GM12891 (cell line): ENCODE results near the gene PRXL2A.

Experiments
- DNase-seq: peaks from one replicate; pipeline ENCODE4 v3.0.0; 2011; ENCODE audit warnings: low spot score; ENCODE audit not compliant: insufficient read length
- FAIRE-seq: peaks from 2 replicates; lab custom pipeline; 2011; peaks lifted over from hg19 to GRCh38; lab: Jason Lieb, UNC
- PAX5 ChIP-seq: IDR thresholded peaks from 2 replicates; pipeline ENCODE4 v1.6.1; 2011; ENCODE audit warnings: low read length, moderate library complexity, mild to moderate bottlenecking; ENCODE audit not compliant: insufficient read depth, severe bottlenecking
- POLR2A ChIP-seq: IDR thresholded peaks from 2 replicates; pipeline ENCODE4 v1.6.1; 2011; ENCODE audit warnings: low read depth, low read length, control low read depth
- POLR2AphosphoS5 ChIP-seq: IDR thresholded peaks from 2 replicates; pipeline ENCODE4 v1.6.1; 2011; ENCODE audit warnings: low read depth, low read length, control low read depth
- POU2F2 ChIP-seq: IDR thresholded peaks from 2 replicates; pipeline ENCODE4 v1.6.1; 2011; ENCODE audit warnings: low read depth, mild to moderate bottlenecking, control low read depth, low read length, moderate library complexity
- SPI1 ChIP-seq: IDR thresholded peaks from 2 replicates; pipeline ENCODE4 v1.6.1; 2011; ENCODE audit warnings: low read depth, low read length, control low read depth
- TAF1 ChIP-seq: IDR thresholded peaks from 2 replicates; pipeline ENCODE4 v1.6.1; 2011; ENCODE audit warnings: low read depth, low read length, control low read depth

PRXL2A gene

DNA sequence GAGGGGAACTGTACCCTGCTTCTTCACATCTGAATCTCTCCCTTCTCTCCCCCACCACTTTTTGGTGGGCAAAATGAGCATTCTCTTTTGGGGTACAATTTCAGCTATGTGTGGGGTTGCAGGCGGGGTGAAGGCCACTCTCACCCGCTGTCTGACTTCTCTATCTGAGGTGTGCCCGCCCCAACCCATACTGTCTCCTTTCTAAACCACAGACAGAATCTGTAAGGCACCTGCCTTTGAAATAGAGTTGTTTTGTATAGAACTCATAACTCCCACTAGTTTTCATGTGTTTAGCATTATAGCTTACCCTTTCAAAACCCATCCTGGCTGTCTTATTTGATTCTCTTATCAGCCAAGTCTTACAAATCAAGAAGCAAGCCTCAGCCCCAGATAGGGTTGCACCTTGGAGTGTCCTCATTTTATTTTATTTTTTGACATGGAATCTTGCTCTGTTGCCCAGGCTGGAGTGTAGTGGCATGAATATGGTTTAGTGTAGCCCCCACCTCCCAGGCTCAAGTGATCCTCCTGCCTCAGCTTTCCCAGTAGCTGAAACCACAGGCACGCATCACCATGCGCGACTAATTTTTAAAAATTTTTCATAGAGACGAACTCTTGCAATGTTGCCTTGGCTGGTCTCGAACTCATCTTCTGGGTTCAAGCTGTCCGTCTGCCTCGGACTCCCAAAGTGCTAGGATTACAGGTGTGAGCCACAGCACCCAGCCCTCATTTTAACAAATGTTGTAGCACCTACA is 57.7 kb downstream of the PRXL2A start:
- DNase-seq (no peak), FAIRE-seq (no peak)
- no peak for TF ChIP-seq SPI1
- TF ChIP-seq POLR2A: no peak
- TF ChIP-seq PAX5: no peak
- no peak for TF ChIP-seq POU2F2
- no peak for TF ChIP-seq TAF1
- no peak for TF ChIP-seq POLR2AphosphoS5

DNA sequence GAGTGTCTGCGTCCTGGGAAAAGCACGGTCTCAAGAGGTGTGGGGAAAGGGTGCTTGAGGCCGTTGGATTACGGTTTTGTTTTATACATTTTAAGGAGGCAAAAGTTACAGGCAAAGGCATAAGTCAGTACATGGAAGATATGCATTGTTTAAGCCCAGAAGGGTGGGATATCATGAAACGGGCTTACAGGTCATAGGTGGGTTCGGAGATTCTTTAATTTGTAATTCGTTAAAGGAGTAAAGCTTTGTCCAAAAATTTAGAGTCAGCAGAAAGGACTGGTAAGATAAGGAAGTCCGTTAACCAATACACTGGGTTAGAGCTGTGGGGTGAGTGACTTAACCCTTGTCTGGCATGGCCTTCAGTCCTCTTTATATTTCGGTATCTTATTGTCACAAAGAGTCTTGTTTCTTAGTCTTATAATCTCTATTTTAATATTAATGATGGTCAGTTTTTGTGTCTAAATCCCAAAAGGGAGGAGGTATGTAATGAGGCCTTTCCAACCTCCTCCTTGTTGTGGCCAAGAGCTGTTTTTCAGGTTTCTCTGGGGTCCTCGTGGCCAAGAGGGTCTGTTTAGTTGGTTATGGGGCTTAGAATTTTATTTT is 58.5 kb downstream of the PRXL2A start:
- DNase-seq: no peak
- no peak for FAIRE-seq
- TF ChIP-seq PAX5 (no peak), POU2F2 (no peak), POLR2A (no peak), POLR2AphosphoS5 (no peak), TAF1 (no peak), SPI1 (no peak)

DNA sequence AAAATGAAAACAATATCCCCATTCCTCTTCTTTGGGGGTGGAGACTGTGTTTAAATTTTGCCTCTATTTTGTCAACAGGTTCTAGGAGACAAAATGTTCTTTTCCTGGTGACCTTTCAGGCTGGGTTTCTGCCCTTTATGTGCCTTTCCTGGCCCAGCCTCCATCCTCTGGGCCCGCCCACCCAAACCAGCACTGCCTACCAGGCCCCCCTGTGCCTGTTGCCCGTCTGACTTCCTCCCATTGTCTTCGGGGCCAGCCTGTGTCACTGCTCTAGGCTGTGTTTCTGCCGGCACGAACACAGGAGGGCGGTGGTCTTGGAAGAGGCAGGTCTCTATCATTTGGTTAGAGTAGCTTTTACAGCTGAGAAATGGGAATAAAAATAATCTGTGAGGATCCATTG is 59.7 kb downstream of the PRXL2A start:
- no peak for DNase-seq
- no peak for FAIRE-seq
- TF ChIP-seq POU2F2 (no peak), SPI1 (0 out of 2 replicates have a peak, but pooled peaks have one; percentile 2)

DNA sequence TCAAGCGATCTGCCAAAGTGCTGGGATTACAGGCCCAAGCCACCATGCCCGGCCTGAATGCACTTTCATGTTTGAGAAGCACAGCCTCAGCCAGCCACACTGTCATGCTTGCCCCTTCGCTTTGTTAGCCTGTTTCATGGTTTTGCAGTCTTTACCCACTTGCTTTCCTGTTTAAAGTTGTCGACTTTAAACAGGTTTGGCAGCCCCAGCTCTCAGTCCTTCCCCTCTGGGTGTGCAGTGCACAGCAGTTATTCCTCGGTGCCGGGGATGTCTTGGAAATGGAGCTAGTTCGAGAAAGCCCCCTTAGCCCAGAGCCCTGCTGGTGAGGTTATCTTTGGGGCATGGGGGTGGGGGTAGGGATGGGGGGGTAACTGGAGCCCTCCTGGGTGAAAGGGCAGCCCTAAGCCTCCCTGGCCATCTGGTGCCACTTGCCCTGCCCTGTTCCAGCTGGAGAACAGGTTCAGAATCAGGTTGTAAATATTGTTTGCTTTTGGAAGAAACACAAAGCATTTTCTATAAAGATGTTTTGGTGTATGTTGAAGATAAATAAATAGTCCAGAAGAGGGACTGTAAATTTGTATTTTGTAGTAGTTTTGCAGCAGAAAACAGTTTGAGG is 60.6 kb downstream of the PRXL2A start:
- TF ChIP-seq POU2F2: no peak
- TF ChIP-seq POLR2A: no peak
- TF ChIP-seq TAF1: no peak
- TF ChIP-seq POLR2AphosphoS5: no peak
- no peak for TF ChIP-seq PAX5
- TF ChIP-seq SPI1: no peak
- DNase-seq (no peak), FAIRE-seq (no peak)

DNA sequence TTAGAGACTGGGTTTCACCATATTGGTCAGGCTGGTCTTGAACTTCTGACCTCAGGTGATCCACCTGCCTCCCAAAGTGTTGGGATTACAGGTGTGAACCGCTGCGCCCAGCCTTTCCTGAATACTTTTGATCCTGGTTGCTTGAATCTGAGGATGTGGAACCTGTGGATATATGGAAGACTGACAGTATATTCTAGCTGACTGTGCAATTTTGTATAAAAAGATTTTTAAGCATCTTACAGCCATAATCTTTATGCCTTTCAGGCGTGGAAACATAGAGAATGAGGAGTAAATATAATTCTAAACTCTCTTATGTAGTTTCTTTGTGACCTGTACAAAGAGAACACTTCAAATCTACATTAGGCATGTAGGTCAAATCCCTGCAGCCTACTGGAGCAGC is 61.9 kb downstream of the PRXL2A start:
- TF ChIP-seq PAX5: no peak
- no peak for TF ChIP-seq POU2F2
- TF ChIP-seq TAF1: no peak
- no peak for TF ChIP-seq SPI1
- TF ChIP-seq POLR2A: no peak
- TF ChIP-seq POLR2AphosphoS5: no peak
- DNase-seq (no peak), FAIRE-seq (no peak)

DNA sequence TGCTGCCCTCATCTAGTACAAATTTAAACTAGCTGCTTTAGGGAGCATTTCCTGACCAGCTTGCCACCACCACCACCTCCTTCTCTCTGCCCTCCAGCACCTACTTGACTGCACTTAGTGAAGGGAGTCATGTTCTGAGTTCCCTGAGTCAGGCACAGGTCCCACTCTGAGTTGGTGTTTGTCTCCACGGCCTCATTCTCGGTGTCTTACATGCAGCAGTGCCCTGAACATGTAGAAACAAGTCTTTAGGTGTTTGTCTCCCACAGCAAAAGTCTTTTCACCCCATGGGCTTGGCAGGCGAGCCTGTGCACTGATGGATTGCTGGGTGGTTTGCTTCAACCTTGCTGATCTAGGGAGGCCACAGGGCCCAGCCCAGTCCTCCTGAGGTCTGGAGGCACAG is 62.6 kb downstream of the PRXL2A start:
- TF ChIP-seq SPI1 (no peak), PAX5 (no peak), TAF1 (no peak), POLR2A (no peak), POLR2AphosphoS5 (no peak), POU2F2 (no peak)
- FAIRE-seq (peak; percentile 78), DNase-seq (no peak)

DNA sequence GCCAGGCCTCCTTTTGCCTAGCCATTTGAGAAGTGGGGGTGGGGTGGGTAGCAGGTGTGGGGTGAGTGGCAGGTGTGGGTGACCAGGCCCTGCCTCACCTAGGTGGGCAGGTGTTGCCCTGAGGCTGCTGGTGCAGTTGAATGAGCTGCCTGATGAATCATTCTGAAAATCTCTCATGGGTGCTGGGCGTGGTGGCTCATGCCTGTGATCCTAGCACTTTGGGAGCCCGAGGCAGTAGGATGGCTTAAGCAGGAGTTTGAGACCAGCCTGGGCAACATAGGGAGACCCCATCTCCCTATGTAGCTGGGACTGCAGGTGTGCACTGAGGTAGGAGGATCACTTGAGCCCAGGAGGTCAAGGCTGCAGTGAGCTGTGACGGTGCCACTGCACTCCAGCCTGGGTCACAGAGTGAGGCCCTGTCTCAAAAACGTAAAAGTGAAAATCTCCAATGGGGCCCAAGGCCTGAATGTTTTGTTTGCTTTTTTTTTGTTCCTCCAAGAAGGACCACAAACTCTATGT is 63.4 kb downstream of the PRXL2A start:
- no peak for TF ChIP-seq TAF1
- no peak for TF ChIP-seq POLR2AphosphoS5
- no peak; the same call in 1 of the 2 replicates for TF ChIP-seq POLR2A
- TF ChIP-seq PAX5: peak; percentile 32
- peak; percentile 95 for FAIRE-seq

DNA sequence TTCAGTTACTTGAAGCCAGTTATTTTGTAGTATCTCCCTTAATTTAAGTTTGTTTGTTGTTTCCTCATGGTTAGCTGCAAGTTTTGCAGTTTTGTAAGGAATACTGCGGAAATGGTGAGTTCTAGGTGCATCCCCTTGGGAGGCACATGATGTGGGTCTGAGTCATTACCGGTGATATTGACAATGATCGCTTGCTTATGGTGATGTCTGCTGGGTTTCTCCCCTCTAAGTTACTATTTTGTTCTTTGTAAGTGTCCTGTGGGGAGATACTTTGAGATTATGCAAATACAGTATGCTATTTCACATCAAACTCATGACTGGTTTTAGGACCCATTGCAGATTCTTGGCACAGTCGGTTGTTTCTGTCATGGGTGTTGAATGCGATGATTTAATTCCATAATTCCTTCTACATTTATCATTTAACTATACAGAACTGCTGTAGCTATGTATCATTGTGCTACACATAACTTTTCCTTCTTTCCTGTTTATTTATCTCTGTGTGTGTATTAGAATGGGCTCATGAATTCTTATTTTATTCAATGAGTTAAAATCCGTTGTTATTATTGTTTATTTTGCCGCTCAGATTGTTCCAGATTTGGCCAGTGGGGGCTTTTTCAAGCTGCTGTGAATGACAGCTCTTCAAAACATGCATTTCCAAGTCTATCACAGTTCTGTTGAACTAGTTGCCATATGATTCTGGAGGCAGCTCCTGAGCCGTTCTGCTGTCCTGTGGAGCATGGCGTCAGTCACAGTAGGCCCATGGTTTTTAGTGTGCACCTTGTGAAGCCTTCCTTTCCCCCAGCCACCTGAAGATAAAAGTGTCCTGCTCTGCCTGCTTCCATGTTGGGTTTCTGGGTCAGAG is 64.1 kb downstream of the PRXL2A start:
- DNase-seq (peak; percentile 38), FAIRE-seq (no peak)
- TF ChIP-seq POLR2A (0 out of 2 replicates have a peak, but pooled peaks have one; percentile 24), SPI1 (peak; percentile 57), TAF1 (no peak), POU2F2 (peak; percentile 93)

More for the DNA sequence above, 63.4 kb downstream of the PRXL2A start:
- DNase-seq: no peak

DNA sequence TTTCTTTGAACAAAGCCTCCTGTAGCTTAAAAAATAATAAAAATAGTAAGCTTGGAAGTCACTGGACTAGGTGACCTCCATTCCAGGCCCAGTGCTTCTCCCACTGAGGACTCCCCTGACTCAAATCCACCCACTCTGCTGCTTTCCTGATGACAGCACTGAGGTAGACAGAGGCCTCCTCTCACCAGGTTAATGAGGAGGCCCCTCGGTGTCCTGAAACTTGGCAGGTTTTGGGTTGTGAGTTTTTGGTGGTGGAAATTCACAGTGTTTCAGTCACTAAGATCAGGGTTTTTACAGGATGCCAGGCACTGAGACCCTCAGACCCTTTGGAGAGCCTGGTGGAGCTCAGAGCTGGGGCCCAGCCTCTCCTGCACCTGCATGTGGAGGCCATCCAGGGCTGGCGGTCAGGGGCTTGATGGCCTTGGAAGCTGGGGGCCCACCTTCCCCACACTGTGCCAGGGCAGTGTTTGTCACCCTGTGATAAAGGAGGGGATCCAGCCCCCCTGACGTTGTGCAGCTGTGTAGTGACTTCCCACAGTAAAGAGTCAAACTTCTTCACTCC is 64.8 kb downstream of the PRXL2A start:
- no peak for TF ChIP-seq POLR2A
- no peak for TF ChIP-seq SPI1
- no peak for TF ChIP-seq TAF1
- no peak for TF ChIP-seq POU2F2
- no peak for TF ChIP-seq POLR2AphosphoS5
- TF ChIP-seq PAX5: no peak
- FAIRE-seq: peak; percentile 50

More for the DNA sequence above, 64.8 kb downstream of the PRXL2A start:
- DNase-seq: no peak
